HepG2 (cell line): ENCODE data around the gene CABLES1. TPM values are rescaled to one million over a fixed set of nuclear protein-coding genes. Genes with fewer than 3 reads are reported as not detected.

Experiments used
- EP300 ChIP-seq, 3 experiments: sonication (generic) in 1 of 3; formaldehyde crosslinking in 1 of 3; IDR thresholded peaks; 2 replicates each; pipeline versions ENCODE4 v1.5.1 to v1.6.1; 2011 to 2020; ENCODE audit warnings: low read depth in 2 of 3, low read length in 2 of 3, borderline replicate concordance in 1 of 3, improper control_type of control experiment in 1 of 3, mild to moderate bottlenecking in 1 of 3, missing genetic modification reagents in 1 of 3, moderate library complexity in 1 of 3
- ERF ChIP-seq: IDR thresholded peaks from 2 replicates; pipeline ENCODE4 v1.6.1; 2018; ENCODE audit warnings: missing biosample characterization, missing genetic modification reagents
- FOXM1 ChIP-seq: sonication (generic); formaldehyde crosslinking; IDR thresholded peaks from 2 replicates; pipeline ENCODE4 v1.5.0; 2020; ENCODE audit warnings: missing genetic modification reagents
- GMEB1 ChIP-seq: sonication (generic); formaldehyde crosslinking; IDR thresholded peaks from 2 replicates; pipeline ENCODE4 v1.5.1; 2020; ENCODE audit warnings: missing genetic modification reagents, mild to moderate bottlenecking, borderline replicate concordance
- GPN1 ChIP-seq: sonication (generic); formaldehyde crosslinking; IDR thresholded peaks from 2 replicates; pipeline ENCODE4 v1.5.1; 2020; ENCODE audit warnings: missing genetic modification reagents, borderline replicate concordance
- JUNB ChIP-seq: sonication (generic); formaldehyde crosslinking; IDR thresholded peaks from 2 replicates; pipeline ENCODE4 v1.8.0; 2022; ENCODE audit warnings: missing genetic modification reagents, mild to moderate bottlenecking, borderline replicate concordance
- KDM1A ChIP-seq: IDR thresholded peaks from 2 replicates; pipeline ENCODE4 v1.6.1; 2016; ENCODE audit warnings: missing compliant biosample characterization
- PHF20 ChIP-seq: sonication (generic); formaldehyde crosslinking; IDR thresholded peaks from 2 replicates; pipeline ENCODE4 v1.5.0; 2020; ENCODE audit warnings: mild to moderate bottlenecking, missing genetic modification reagents
- TAF1 ChIP-seq: sonication (generic); formaldehyde crosslinking; IDR thresholded peaks from 2 replicates; pipeline ENCODE4 v1.4.0; 2020; ENCODE audit warnings: missing genetic modification reagents
- YY1 ChIP-seq: IDR thresholded peaks from 2 replicates; pipeline ENCODE4 v1.6.1; 2011; ENCODE audit warnings: low read length, low read depth, moderate library complexity, mild to moderate bottlenecking; ENCODE audit not compliant: insufficient read depth, insufficient replicate concordance
- ZNF430 ChIP-seq: sonication (generic); formaldehyde crosslinking; IDR thresholded peaks from 2 replicates; pipeline ENCODE4 v1.9.0; 2021; ENCODE audit warnings: mild to moderate bottlenecking, missing genetic modification reagents
- ZNF724P ChIP-seq: sonication (generic); formaldehyde crosslinking; IDR thresholded peaks from 2 replicates; pipeline ENCODE4 v1.8.0; 2022; ENCODE audit warnings: missing genetic modification reagents, borderline replicate concordance
- polyA plus RNA-seq, 8 experiments: library from polyadenylated mRNA; depleted of rRNA in 3 of 8; stranded (reverse) in 7 of 8; unstranded in 1 of 8; fragments of >200 nt; fragmentation: Illumina TruSeq in 4 of 8; extraction: Trizol in 4 of 8; gene quantifications; 2 replicates each; pipeline versions ENCODE4 v1.2.1 to v1.2.3, GENCODE V29; 2011 to 2016; ENCODE audit warnings: low read depth in 4 of 8, missing spikeins in 1 of 8, mixed read lengths in 1 of 8; ENCODE audit not compliant: insufficient read depth in 1 of 8
- total RNA-seq, 5 experiments: library from RNA; depleted of rRNA; stranded (reverse); fragments of >200 nt; fragmentation: Illumina TruSeq; extraction: Trizol; gene quantifications; 2 replicates each; pipeline ENCODE4 v1.2.3, GENCODE V29; 2016; ENCODE audit warnings: low read depth in 1 of 5
- TF ChIP-seq, protein P1 (sequence below): sonication (generic); formaldehyde crosslinking; IDR thresholded peaks from 2 replicates; pipeline ENCODE4 v1.4.0; 2020; ENCODE audit warnings: mild to moderate bottlenecking, missing genetic modification reagents, borderline replicate concordance
- TF ChIP-seq, protein P2 (sequence below): IDR thresholded peaks from 2 replicates; pipeline ENCODE4 v1.6.1; 2016; ENCODE audit warnings: low read depth, missing genetic modification reagents, missing compliant biosample characterization

CABLES1 gene
- total and polyA plus RNA-seq, 2 of the 13 experiments (the other 11 are each of a cell fraction or from before 2014, with no cell fraction given): 14.7 to 25.8 TPM

DNA sequence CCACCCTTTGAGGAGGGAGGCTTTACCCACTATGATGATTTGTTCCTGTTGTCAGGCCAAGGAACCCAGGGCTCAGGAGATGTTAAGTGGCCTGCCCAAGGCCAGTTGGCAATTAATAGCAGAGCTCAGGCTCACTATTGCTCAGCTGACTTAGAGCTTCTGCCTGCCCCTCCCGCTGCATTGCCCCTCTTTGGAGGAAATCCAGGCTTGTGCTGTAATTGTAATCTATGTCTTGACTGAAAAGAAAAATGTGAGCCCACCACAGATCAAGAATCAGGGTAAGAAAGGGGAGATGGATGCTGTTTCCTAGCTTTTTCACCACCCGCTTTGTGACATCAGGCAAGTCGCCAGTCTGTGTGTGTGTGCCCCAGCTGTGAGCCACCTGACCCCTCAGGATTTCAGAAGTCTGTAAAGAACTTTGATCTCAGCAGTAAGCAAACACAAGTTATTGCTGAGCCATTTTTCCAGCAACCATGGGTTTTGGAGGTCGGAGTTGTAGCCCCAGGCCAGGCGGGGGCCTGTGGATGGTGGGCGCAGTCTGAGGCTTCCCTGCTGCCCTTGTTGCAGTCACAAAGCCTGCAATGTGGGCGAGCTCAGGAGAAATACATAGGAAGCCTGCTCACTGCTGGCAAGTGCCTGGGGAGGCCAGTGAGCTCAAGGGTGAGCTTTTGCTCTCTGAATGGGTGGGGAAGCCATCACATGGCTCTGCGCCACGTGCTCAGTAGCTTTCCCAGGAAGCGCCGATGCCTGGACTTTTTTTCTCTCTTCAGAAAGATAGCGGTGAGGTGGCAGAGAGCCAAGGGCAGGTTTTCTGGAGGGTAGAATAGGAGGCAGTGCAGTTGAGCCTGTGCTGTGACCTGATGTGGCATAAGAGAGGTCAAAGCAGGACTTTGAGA, 6.1 kb downstream of the CABLES1 start (continued):
- TF ChIP-seq KDM1A (CRISPR knock-in tag) (no peak), PHF20 (CRISPR knock-in tag) (peak; percentile 72), ZNF724P (peak; percentile 91; the same call in 1 of the 2 replicates), GPN1 (CRISPR knock-in tag) (no peak), EP300 (IDR thresholded peaks at IDR 0.05; ENCODE audit: low read depth in 2 of 2, low read length in 2 of 2) (peak; percentile 21 to 65; a peak in 3 of 4 replicates), EP300 (CRISPR knock-in tag; IDR thresholded peaks at IDR 0.05; ENCODE audit: borderline replicate concordance) (no peak), GMEB1 (CRISPR knock-in tag) (peak; percentile 61), YY1 (peak; percentile 28), FOXM1 (CRISPR knock-in tag) (no peak), JUNB (CRISPR knock-in tag) (no peak), ZNF430 (CRISPR knock-in tag) (peak; percentile 94), TAF1 (CRISPR knock-in tag) (peak; percentile 66; the same call in 1 of the 2 replicates), ERF (CRISPR knock-in tag) (peak; percentile 84)
- TF ChIP-seq, protein P1, sequence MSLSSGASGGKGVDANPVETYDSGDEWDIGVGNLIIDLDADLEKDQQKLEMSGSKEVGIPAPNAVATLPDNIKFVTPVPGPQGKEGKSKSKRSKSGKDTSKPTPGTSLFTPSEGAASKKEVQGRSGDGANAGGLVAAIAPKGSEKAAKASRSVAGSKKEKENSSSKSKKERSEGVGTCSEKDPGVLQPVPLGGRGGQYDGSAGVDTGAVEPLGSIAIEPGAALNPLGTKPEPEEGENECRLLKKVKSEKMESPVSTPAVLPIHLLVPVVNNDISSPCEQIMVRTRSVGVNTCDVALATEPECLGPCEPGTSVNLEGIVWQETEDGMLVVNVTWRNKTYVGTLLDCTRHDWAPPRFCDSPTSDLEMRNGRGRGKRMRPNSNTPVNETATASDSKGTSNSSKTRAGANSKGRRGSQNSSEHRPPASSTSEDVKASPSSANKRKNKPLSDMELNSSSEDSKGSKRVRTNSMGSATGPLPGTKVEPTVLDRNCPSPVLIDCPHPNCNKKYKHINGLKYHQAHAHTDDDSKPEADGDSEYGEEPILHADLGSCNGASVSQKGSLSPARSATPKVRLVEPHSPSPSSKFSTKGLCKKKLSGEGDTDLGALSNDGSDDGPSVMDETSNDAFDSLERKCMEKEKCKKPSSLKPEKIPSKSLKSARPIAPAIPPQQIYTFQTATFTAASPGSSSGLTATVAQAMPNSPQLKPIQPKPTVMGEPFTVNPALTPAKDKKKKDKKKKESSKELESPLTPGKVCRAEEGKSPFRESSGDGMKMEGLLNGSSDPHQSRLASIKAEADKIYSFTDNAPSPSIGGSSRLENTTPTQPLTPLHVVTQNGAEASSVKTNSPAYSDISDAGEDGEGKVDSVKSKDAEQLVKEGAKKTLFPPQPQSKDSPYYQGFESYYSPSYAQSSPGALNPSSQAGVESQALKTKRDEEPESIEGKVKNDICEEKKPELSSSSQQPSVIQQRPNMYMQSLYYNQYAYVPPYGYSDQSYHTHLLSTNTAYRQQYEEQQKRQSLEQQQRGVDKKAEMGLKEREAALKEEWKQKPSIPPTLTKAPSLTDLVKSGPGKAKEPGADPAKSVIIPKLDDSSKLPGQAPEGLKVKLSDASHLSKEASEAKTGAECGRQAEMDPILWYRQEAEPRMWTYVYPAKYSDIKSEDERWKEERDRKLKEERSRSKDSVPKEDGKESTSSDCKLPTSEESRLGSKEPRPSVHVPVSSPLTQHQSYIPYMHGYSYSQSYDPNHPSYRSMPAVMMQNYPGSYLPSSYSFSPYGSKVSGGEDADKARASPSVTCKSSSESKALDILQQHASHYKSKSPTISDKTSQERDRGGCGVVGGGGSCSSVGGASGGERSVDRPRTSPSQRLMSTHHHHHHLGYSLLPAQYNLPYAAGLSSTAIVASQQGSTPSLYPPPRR (CRISPR knock-in tag): peak; percentile 76; the same call in 1 of the 2 replicates
- TF ChIP-seq, protein P2, sequence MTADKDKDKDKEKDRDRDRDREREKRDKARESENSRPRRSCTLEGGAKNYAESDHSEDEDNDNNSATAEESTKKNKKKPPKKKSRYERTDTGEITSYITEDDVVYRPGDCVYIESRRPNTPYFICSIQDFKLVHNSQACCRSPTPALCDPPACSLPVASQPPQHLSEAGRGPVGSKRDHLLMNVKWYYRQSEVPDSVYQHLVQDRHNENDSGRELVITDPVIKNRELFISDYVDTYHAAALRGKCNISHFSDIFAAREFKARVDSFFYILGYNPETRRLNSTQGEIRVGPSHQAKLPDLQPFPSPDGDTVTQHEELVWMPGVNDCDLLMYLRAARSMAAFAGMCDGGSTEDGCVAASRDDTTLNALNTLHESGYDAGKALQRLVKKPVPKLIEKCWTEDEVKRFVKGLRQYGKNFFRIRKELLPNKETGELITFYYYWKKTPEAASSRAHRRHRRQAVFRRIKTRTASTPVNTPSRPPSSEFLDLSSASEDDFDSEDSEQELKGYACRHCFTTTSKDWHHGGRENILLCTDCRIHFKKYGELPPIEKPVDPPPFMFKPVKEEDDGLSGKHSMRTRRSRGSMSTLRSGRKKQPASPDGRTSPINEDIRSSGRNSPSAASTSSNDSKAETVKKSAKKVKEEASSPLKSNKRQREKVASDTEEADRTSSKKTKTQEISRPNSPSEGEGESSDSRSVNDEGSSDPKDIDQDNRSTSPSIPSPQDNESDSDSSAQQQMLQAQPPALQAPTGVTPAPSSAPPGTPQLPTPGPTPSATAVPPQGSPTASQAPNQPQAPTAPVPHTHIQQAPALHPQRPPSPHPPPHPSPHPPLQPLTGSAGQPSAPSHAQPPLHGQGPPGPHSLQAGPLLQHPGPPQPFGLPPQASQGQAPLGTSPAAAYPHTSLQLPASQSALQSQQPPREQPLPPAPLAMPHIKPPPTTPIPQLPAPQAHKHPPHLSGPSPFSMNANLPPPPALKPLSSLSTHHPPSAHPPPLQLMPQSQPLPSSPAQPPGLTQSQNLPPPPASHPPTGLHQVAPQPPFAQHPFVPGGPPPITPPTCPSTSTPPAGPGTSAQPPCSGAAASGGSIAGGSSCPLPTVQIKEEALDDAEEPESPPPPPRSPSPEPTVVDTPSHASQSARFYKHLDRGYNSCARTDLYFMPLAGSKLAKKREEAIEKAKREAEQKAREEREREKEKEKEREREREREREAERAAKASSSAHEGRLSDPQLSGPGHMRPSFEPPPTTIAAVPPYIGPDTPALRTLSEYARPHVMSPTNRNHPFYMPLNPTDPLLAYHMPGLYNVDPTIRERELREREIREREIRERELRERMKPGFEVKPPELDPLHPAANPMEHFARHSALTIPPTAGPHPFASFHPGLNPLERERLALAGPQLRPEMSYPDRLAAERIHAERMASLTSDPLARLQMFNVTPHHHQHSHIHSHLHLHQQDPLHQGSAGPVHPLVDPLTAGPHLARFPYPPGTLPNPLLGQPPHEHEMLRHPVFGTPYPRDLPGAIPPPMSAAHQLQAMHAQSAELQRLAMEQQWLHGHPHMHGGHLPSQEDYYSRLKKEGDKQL (CRISPR knock-in tag): no peak
